GM23338 (cell line): ENCODE data around the gene ATP5PO.

Experiments used
- CREB1 ChIP-seq: fragments of 250-450 bp; sonication (Bioruptor Pico); IDR thresholded peaks from 2 replicates; pipeline ENCODE4 v1.5.0; 2020; ENCODE audit warnings: low read depth, mild to moderate bottlenecking, moderate library complexity
- EZH2 ChIP-seq: fragments of 200-600 bp; sonication (generic); IDR thresholded peaks from one replicate; pipeline ENCODE4 v1.8.0; 2017; ENCODE audit warnings: antibody characterized with exemption, mild to moderate bottlenecking, low read depth; ENCODE audit not compliant: unreplicated experiment
- EZH2phosphoT487 ChIP-seq: fragments of 200-600 bp; sonication (generic); IDR thresholded peaks from one replicate; pipeline ENCODE4 v1.8.1; 2018; ENCODE audit warnings: antibody characterized with exemption; ENCODE audit not compliant: unreplicated experiment
- JUNB ChIP-seq: IDR thresholded peaks from one replicate; pipeline ENCODE4 v1.6.1; 2016; ENCODE audit warnings: antibody characterized with exemption; ENCODE audit not compliant: unreplicated experiment
- NANOG ChIP-seq: IDR thresholded peaks from 2 replicates; pipeline ENCODE4 v1.6.1; 2016; ENCODE audit warnings: antibody characterized with exemption, borderline replicate concordance
- POLR2AphosphoS5 ChIP-seq: IDR thresholded peaks from 2 replicates; pipeline ENCODE4 v1.6.1; 2016; ENCODE audit warnings: antibody characterized with exemption, low read depth
- STAT1 ChIP-seq: IDR thresholded peaks from one replicate; pipeline ENCODE4 v1.6.1; 2016; ENCODE audit warnings: antibody characterized with exemption; ENCODE audit not compliant: unreplicated experiment
- ZNF114 ChIP-seq: fragments of 250-450 bp; sonication (Bioruptor Pico); IDR thresholded peaks from 2 replicates; pipeline ENCODE4 v1.5.0; 2020; ENCODE audit warnings: mild to moderate bottlenecking, moderate library complexity
- ZNF331 ChIP-seq: fragments of 250-450 bp; sonication (Bioruptor Pico); IDR thresholded peaks from 2 replicates; pipeline ENCODE4 v1.5.0; 2020; ENCODE audit warnings: low read depth, mild to moderate bottlenecking, moderate library complexity
- TF ChIP-seq, protein P1 (sequence below), 2 experiments: fragments of 200-600 bp in 1 of 2; sonication (generic) in 1 of 2; conservative IDR thresholded peaks; 2 replicates each; pipeline versions ENCODE4 v1.5.1 to v1.6.1; 2016 to 2017; ENCODE audit warnings: antibody characterized with exemption in 2 of 2, low read depth in 2 of 2, mild to moderate bottlenecking in 2 of 2, moderate library complexity in 1 of 2
- TF ChIP-seq, protein P2 (sequence below): IDR thresholded peaks from one replicate; pipeline ENCODE4 v1.6.1; 2018; ENCODE audit warnings: antibody characterized with exemption; ENCODE audit not compliant: unreplicated experiment
- TF ChIP-seq, protein P3 (sequence below): fragments of 250-450 bp; sonication (Bioruptor Pico); IDR thresholded peaks from 2 replicates; pipeline ENCODE4 v1.5.0; 2020; ENCODE audit warnings: mild to moderate bottlenecking, moderate library complexity
- TF ChIP-seq, protein P4 (sequence below): IDR thresholded peaks from 2 replicates; pipeline ENCODE4 v1.6.1; 2016; ENCODE audit warnings: antibody characterized with exemption

DNA sequence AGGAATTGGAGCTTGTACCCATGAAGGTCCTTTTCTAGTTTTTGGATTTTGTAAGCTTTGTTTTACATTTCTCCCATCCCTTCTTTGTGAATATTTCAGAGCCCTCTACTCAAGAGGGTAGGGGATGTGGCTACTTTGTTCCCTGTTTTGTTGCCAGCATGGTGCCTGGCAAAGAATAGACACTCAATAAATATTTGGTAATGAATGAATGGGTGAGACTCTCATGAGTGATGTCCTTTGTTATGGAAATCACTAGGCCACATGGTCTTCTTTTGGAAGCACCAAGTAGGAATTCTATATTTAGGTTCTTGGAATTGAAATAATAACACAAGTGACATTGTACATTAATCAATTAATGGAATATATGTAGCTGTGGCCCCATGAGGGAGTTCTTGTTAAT, 26.8 kb upstream of the ATP5PO start:
- TF ChIP-seq, protein P1, sequence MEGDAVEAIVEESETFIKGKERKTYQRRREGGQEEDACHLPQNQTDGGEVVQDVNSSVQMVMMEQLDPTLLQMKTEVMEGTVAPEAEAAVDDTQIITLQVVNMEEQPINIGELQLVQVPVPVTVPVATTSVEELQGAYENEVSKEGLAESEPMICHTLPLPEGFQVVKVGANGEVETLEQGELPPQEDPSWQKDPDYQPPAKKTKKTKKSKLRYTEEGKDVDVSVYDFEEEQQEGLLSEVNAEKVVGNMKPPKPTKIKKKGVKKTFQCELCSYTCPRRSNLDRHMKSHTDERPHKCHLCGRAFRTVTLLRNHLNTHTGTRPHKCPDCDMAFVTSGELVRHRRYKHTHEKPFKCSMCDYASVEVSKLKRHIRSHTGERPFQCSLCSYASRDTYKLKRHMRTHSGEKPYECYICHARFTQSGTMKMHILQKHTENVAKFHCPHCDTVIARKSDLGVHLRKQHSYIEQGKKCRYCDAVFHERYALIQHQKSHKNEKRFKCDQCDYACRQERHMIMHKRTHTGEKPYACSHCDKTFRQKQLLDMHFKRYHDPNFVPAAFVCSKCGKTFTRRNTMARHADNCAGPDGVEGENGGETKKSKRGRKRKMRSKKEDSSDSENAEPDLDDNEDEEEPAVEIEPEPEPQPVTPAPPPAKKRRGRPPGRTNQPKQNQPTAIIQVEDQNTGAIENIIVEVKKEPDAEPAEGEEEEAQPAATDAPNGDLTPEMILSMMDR (conservative IDR thresholded peaks at IDR 0.05; ENCODE audit: low read depth in 2 of 2) = no peak
- no peak for TF ChIP-seq EZH2
- no peak for TF ChIP-seq POLR2AphosphoS5
- TF ChIP-seq, protein P2, sequence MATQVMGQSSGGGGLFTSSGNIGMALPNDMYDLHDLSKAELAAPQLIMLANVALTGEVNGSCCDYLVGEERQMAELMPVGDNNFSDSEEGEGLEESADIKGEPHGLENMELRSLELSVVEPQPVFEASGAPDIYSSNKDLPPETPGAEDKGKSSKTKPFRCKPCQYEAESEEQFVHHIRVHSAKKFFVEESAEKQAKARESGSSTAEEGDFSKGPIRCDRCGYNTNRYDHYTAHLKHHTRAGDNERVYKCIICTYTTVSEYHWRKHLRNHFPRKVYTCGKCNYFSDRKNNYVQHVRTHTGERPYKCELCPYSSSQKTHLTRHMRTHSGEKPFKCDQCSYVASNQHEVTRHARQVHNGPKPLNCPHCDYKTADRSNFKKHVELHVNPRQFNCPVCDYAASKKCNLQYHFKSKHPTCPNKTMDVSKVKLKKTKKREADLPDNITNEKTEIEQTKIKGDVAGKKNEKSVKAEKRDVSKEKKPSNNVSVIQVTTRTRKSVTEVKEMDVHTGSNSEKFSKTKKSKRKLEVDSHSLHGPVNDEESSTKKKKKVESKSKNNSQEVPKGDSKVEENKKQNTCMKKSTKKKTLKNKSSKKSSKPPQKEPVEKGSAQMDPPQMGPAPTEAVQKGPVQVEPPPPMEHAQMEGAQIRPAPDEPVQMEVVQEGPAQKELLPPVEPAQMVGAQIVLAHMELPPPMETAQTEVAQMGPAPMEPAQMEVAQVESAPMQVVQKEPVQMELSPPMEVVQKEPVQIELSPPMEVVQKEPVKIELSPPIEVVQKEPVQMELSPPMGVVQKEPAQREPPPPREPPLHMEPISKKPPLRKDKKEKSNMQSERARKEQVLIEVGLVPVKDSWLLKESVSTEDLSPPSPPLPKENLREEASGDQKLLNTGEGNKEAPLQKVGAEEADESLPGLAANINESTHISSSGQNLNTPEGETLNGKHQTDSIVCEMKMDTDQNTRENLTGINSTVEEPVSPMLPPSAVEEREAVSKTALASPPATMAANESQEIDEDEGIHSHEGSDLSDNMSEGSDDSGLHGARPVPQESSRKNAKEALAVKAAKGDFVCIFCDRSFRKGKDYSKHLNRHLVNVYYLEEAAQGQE = no peak
- TF ChIP-seq CREB1 (CRISPR knock-in tag) = no peak
- TF ChIP-seq JUNB = no peak
- TF ChIP-seq, protein P3, sequence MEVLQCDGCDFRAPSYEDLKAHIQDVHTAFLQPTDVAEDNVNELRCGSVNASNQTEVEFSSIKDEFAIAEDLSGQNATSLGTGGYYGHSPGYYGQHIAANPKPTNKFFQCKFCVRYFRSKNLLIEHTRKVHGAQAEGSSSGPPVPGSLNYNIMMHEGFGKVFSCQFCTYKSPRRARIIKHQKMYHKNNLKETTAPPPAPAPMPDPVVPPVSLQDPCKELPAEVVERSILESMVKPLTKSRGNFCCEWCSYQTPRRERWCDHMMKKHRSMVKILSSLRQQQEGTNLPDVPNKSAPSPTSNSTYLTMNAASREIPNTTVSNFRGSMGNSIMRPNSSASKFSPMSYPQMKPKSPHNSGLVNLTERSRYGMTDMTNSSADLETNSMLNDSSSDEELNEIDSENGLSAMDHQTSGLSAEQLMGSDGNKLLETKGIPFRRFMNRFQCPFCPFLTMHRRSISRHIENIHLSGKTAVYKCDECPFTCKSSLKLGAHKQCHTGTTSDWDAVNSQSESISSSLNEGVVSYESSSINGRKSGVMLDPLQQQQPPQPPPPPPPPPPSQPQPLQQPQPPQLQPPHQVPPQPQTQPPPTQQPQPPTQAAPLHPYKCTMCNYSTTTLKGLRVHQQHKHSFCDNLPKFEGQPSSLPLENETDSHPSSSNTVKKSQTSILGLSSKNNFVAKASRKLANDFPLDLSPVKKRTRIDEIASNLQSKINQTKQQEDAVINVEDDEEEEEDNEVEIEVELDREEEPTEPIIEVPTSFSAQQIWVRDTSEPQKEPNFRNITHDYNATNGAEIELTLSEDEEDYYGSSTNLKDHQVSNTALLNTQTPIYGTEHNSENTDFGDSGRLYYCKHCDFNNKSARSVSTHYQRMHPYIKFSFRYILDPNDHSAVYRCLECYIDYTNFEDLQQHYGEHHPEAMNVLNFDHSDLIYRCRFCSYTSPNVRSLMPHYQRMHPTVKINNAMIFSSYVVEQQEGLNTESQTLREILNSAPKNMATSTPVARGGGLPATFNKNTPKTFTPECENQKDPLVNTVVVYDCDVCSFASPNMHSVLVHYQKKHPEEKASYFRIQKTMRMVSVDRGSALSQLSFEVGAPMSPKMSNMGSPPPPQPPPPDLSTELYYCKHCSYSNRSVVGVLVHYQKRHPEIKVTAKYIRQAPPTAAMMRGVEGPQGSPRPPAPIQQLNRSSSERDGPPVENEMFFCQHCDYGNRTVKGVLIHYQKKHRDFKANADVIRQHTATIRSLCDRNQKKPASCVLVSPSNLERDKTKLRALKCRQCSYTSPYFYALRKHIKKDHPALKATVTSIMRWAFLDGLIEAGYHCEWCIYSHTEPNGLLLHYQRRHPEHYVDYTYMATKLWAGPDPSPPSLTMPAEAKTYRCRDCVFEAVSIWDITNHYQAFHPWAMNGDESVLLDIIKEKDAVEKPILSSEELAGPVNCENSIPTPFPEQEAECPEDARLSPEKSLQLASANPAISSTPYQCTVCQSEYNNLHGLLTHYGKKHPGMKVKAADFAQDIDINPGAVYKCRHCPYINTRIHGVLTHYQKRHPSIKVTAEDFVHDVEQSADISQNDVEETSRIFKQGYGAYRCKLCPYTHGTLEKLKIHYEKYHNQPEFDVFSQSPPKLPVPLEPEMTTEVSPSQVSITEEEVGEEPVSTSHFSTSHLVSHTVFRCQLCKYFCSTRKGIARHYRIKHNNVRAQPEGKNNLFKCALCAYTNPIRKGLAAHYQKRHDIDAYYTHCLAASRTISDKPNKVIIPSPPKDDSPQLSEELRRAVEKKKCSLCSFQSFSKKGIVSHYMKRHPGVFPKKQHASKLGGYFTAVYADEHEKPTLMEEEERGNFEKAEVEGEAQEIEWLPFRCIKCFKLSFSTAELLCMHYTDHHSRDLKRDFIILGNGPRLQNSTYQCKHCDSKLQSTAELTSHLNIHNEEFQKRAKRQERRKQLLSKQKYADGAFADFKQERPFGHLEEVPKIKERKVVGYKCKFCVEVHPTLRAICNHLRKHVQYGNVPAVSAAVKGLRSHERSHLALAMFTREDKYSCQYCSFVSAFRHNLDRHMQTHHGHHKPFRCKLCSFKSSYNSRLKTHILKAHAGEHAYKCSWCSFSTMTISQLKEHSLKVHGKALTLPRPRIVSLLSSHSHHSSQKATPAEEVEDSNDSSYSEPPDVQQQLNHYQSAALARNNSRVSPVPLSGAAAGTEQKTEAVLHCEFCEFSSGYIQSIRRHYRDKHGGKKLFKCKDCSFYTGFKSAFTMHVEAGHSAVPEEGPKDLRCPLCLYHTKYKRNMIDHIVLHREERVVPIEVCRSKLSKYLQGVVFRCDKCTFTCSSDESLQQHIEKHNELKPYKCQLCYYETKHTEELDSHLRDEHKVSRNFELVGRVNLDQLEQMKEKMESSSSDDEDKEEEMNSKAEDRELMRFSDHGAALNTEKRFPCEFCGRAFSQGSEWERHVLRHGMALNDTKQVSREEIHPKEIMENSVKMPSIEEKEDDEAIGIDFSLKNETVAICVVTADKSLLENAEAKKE (CRISPR knock-in tag) = no peak
- no peak for TF ChIP-seq EZH2phosphoT487
- TF ChIP-seq, protein P4, sequence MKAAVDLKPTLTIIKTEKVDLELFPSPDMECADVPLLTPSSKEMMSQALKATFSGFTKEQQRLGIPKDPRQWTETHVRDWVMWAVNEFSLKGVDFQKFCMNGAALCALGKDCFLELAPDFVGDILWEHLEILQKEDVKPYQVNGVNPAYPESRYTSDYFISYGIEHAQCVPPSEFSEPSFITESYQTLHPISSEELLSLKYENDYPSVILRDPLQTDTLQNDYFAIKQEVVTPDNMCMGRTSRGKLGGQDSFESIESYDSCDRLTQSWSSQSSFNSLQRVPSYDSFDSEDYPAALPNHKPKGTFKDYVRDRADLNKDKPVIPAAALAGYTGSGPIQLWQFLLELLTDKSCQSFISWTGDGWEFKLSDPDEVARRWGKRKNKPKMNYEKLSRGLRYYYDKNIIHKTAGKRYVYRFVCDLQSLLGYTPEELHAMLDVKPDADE = no peak
- TF ChIP-seq STAT1 = no peak
- no peak for TF ChIP-seq NANOG
- no peak for TF ChIP-seq ZNF331 (CRISPR knock-in tag)
- TF ChIP-seq ZNF114 (CRISPR knock-in tag) = no peak
